NK-92 treated with Interleukin-12 subunit alpha and Interleukin-12 subunit beta, amount 100 ng/mL, for 24 hours (cell line): ENCODE measurements around the gene FAM163A.
"Not testable (repeated sequence)": the region's sequence is repeated elsewhere in the genome, so short reads cannot be mapped to it uniquely, and the experiment has no call there.

ENCODE experiments used
- DNase-seq: peaks from one replicate; lab custom pipeline; 2025; lab: John Stamatoyannopoulos, UW

FAM163A gene

GRCh38 chr1:179855831-179856230 is 112.7 kb downstream of the FAM163A start:
- DNase-seq = not testable (repeated sequence)

DNA sequence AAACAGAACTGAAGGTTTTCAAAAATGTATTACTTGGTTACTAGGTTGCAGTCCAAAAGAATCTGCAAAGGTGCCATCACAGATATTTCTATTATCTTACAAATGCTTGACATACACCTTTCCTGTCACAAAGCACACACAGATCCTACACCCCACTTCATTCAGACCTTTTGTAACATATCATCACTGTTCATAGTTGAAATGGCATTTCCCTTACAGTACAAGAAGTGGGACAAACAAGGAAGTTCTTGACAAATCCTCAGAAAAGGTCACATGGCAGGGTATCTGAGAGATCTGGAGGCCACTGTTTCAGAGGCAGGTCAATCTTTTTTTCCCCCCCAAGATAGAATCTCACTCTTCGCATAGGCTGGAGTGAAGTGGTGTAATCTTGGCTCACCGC is 113.2 kb downstream of the FAM163A start:
- no peak for DNase-seq

GRCh38 chr1:179857009-179857408 is 113.9 kb downstream of the FAM163A start:
- no peak for DNase-seq

DNA sequence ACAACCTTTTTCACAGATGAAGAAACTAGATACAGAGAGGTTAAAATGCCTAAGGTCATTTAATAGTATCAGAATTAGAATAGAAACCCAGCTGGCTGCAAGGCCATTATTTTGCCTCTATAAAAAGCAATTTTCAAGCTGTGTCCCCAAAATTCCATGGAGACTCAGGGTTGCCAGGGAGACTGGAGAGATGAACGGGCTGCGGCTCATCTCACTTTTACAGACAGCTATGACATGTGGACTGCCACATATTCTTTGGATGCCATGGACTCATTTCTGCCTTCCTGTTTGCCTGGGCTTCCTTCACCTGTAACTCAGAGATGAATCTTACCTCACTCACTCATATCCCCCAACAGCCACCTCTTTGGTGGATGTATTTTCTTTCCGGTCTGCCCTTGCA is 117.6 kb downstream of the FAM163A start:
- no peak for DNase-seq

GRCh38 chr1:179865377-179865776 is 122.3 kb downstream of the FAM163A start:
- DNase-seq = no peak
